Panc1 (cell line): ENCODE measurements around the gene BOC.

Source experiments
- TF ChIP-seq, protein P1 (sequence below): fragments of 450-650 bp; IDR thresholded peaks from 2 replicates; pipeline ENCODE4 v1.5.1; 2017; ENCODE audit warnings: mild to moderate bottlenecking
- TF ChIP-seq, protein P2 (sequence below), 2 experiments: IDR thresholded peaks; 2 replicates each; pipeline ENCODE4 v1.6.1; 2011 to 2012; ENCODE audit warnings: low read depth in 2 of 2, control low read depth in 1 of 2, low read length in 1 of 2, mild to moderate bottlenecking in 1 of 2, moderate library complexity in 1 of 2; ENCODE audit not compliant: insufficient read depth in 1 of 2

DNA sequence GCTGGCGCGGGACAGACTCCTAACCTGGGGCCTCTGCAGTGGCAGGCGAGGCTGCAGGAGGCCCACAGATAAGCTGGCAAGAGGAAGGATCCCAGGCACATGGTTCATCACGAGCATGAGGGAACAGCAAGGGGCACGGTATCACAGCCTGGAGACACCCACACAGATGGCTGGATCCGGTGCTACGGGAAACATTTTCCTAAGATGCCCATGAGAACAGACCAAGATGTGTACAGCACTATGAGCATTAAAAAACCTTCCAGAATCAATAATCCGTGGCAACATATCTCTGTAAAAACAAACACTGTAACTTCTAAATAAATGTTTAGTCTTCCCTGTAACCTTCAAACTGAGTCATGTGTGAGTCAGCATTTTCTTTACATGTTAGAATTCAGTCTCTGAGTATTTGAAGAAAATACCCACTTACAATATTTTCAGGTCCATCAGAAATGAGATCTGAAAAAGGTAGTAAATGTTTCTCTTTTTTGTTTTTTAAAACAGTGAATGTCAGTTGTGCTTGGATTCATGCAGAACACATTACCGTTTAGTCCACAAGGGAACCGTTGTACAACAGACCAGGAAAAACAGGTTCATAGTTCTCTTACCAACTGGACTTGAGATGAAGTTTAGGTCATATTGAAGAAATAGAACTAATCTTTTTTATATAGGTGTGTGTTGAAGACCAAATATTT, 75.9 kb downstream of the BOC start:
- TF ChIP-seq, protein P1, sequence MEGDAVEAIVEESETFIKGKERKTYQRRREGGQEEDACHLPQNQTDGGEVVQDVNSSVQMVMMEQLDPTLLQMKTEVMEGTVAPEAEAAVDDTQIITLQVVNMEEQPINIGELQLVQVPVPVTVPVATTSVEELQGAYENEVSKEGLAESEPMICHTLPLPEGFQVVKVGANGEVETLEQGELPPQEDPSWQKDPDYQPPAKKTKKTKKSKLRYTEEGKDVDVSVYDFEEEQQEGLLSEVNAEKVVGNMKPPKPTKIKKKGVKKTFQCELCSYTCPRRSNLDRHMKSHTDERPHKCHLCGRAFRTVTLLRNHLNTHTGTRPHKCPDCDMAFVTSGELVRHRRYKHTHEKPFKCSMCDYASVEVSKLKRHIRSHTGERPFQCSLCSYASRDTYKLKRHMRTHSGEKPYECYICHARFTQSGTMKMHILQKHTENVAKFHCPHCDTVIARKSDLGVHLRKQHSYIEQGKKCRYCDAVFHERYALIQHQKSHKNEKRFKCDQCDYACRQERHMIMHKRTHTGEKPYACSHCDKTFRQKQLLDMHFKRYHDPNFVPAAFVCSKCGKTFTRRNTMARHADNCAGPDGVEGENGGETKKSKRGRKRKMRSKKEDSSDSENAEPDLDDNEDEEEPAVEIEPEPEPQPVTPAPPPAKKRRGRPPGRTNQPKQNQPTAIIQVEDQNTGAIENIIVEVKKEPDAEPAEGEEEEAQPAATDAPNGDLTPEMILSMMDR = no peak
- TF ChIP-seq, protein P2, sequence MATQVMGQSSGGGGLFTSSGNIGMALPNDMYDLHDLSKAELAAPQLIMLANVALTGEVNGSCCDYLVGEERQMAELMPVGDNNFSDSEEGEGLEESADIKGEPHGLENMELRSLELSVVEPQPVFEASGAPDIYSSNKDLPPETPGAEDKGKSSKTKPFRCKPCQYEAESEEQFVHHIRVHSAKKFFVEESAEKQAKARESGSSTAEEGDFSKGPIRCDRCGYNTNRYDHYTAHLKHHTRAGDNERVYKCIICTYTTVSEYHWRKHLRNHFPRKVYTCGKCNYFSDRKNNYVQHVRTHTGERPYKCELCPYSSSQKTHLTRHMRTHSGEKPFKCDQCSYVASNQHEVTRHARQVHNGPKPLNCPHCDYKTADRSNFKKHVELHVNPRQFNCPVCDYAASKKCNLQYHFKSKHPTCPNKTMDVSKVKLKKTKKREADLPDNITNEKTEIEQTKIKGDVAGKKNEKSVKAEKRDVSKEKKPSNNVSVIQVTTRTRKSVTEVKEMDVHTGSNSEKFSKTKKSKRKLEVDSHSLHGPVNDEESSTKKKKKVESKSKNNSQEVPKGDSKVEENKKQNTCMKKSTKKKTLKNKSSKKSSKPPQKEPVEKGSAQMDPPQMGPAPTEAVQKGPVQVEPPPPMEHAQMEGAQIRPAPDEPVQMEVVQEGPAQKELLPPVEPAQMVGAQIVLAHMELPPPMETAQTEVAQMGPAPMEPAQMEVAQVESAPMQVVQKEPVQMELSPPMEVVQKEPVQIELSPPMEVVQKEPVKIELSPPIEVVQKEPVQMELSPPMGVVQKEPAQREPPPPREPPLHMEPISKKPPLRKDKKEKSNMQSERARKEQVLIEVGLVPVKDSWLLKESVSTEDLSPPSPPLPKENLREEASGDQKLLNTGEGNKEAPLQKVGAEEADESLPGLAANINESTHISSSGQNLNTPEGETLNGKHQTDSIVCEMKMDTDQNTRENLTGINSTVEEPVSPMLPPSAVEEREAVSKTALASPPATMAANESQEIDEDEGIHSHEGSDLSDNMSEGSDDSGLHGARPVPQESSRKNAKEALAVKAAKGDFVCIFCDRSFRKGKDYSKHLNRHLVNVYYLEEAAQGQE (IDR thresholded peaks at IDR 0.05; ENCODE audit: insufficient read depth in 1 of 2, low read depth in 2 of 2, low read length in 1 of 2) = no peak
